C4-2B (cell line): Measurements from ENCODE around the gene GYPB.
"Not testable (repeated sequence)": the region's sequence is repeated elsewhere in the genome, so short reads cannot be mapped to it uniquely, and the experiment has no call there.

ENCODE experiments used
- CTCF ChIP-seq: fragments of 450-650 bp; conservative IDR thresholded peaks from 2 replicates; pipeline ENCODE4 v1.5.1; 2017; ENCODE audit warnings: mild to moderate bottlenecking
- ZFX ChIP-seq: fragments of 450-650 bp; IDR thresholded peaks from 2 replicates; pipeline ENCODE4 v1.6.1; 2017

GRCh38 chr4:144060234-144060859 is 41.2 kb upstream of the GYPB start:
- not testable (repeated sequence) for TF ChIP-seq CTCF, ZFX
